ENCODE measurements around the gene TRDN. TPM values are rescaled to one million over a fixed set of nuclear protein-coding genes. Genes with fewer than 3 reads are reported as not detected.

Gene TRDN
- total RNA-seq, 1 experiment from 2014 or later: 10.4 TPM

DNA sequence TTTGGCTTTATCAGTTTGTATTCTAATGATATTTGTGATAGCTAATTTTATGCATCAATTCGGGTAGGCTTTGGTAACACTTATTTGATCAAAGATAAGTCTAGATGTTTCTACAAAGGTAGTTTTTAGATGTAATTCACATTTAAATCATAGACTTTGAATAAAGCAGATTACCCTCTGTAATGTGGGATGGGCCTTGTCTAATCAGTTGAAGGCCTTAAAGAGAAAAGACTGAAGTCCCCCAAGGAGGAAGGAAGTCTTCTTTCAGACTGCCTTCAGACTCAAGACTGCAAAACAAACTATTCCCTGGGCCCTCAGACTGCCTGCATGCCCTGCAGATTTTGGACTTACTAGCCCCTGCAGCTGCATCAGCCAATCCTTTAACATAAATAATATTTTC is 178.5 kb downstream of the TRDN start:
- no peak overlapping the region for H2BK12ac ChIP-seq (ENCODE audit: insufficient read length, low read depth, low read length)
- Mint-ChIP-seq H3K36me3 (ENCODE audit: insufficient read depth in 1 of 3, low read depth in 3 of 3) (peaks cover 3 to 9% (median 4%) of the 10 kb centered on the region in 3 experiments), H3K4me3 (no peak overlapping the region), H3K9me3 (peaks cover 7 to 17% of the 10 kb centered on the region in 2 experiments), H3K27me3 (ENCODE audit: low read depth) (no peaks in the 10 kb centered on the region; the same call in 1 of the 2 replicates), H3K4me1 (no peaks in the 10 kb centered on the region), H3K27ac (no peak overlapping the region)
- no peaks in the 10 kb centered on the region for H3K27me3 ChIP-seq (ENCODE audit: insufficient read depth, low read length)
- TF ChIP-seq, protein P1, sequence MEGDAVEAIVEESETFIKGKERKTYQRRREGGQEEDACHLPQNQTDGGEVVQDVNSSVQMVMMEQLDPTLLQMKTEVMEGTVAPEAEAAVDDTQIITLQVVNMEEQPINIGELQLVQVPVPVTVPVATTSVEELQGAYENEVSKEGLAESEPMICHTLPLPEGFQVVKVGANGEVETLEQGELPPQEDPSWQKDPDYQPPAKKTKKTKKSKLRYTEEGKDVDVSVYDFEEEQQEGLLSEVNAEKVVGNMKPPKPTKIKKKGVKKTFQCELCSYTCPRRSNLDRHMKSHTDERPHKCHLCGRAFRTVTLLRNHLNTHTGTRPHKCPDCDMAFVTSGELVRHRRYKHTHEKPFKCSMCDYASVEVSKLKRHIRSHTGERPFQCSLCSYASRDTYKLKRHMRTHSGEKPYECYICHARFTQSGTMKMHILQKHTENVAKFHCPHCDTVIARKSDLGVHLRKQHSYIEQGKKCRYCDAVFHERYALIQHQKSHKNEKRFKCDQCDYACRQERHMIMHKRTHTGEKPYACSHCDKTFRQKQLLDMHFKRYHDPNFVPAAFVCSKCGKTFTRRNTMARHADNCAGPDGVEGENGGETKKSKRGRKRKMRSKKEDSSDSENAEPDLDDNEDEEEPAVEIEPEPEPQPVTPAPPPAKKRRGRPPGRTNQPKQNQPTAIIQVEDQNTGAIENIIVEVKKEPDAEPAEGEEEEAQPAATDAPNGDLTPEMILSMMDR (conservative IDR thresholded peaks at IDR 0.05): no peak
- H3K23ac ChIP-seq (ENCODE audit: insufficient read length, low read depth, low read length): no peak overlapping the region
- no peak overlapping the region for H3T11ph ChIP-seq (ENCODE audit: low read length)
- no peak overlapping the region for H4K5ac ChIP-seq (ENCODE audit: insufficient read length, low read depth, low read length)
- no peak overlapping the region for H3K4me2 ChIP-seq (ENCODE audit: insufficient read depth, insufficient read length, low read length)
- no peak overlapping the region for H2BK120ac ChIP-seq (ENCODE audit: low read depth, low read length, poor library complexity, severe bottlenecking)
- DNase-seq: no peak
- H3K27ac ChIP-seq (ENCODE audit: insufficient read length, low read depth, low read length): no peak overlapping the region
- H4K8ac ChIP-seq (replicated peaks; ENCODE audit: insufficient read length, low read depth, low read length): no peak overlapping the region
- H3K4me1 ChIP-seq (ENCODE audit: insufficient read depth, low read length): no peaks in the 10 kb centered on the region
- H3K4ac ChIP-seq (ENCODE audit: low read depth, low read length): no peak overlapping the region
- no peaks in the 10 kb centered on the region for H3K9me3 ChIP-seq (ENCODE audit: control insufficient read depth, low read depth, low read length)
- H3K79me1 ChIP-seq (ENCODE audit: insufficient read depth, low read depth, low read length, poor library complexity, severe bottlenecking): no peaks in the 10 kb centered on the region
- H2AK5ac ChIP-seq (ENCODE audit: insufficient read length, low read length): no peak overlapping the region
- no peak overlapping the region for H2AFZ ChIP-seq (ENCODE audit: low read length)
- no peaks in the 10 kb centered on the region for H4K20me1 ChIP-seq (ENCODE audit: control insufficient read depth, insufficient read depth, insufficient read length)
- H4K91ac ChIP-seq (ENCODE audit: insufficient read length, low read depth, low read length): no peak overlapping the region
- H3K23me2 ChIP-seq (ENCODE audit: insufficient read length, low read depth, low read length, poor library complexity, severe bottlenecking): no peaks in the 10 kb centered on the region
- H2BK20ac ChIP-seq (ENCODE audit: low read depth, low read length, poor library complexity, severe bottlenecking): no peak overlapping the region
- no peak overlapping the region for H3K56ac ChIP-seq (ENCODE audit: insufficient read length, low read depth, low read length)
- no peak overlapping the region for H2BK5ac ChIP-seq (ENCODE audit: insufficient read length, low read length)
- no peak overlapping the region for H3K9ac ChIP-seq (ENCODE audit: extremely low read depth, insufficient read length, low read length)
- no peak overlapping the region for H2BK15ac ChIP-seq (ENCODE audit: low read depth, low read length)
- WGBS (ENCODE audit: extremely low coverage, insufficient read length, low lambda C conversion rate): no CpG with 5 or more reads among the region's 1 CpG
- no peaks in the 10 kb centered on the region for H3K79me2 ChIP-seq (ENCODE audit: insufficient read depth, low read length)
- no peak overlapping the region for H3K14ac ChIP-seq (ENCODE audit: insufficient read depth, low read length)
- H3K18ac ChIP-seq (ENCODE audit: insufficient read length, low read depth, low read length): no peak overlapping the region
